OCI-LY7 (cell line): ENCODE data around the gene ZNF22. TPM values are rescaled to one million over a fixed set of nuclear protein-coding genes. Genes with fewer than 3 reads are reported as not detected.

Experiments used
- BruUV-seq: library from RNA; stranded (reverse); fragments of 400-500 nt; replicated peaks from 2 replicates; lab custom pipeline; 2021; lab: Mats Ljungman, UMichigan
- CTCF ChIA-PET: fragments of 300-600 bp; sonication (Branson Sonifier 250); formaldehyde crosslinking; loops from one replicate; lab custom pipeline; 2022; ENCODE audit warnings: antibody characterized with exemption; ENCODE audit not compliant: unreplicated experiment; lab: Charles Lee
- POLR2A ChIA-PET: fragments of 300-600 bp; sonication (Branson Sonifier 250); formaldehyde crosslinking; loops from one replicate; lab custom pipeline; 2022; ENCODE audit warnings: antibody characterized with exemption; lab: Charles Lee
- DNase-seq: peaks from one replicate; pipeline ENCODE4 v3.0.0-alpha.2; 2015; ENCODE audit warnings: low spot score
- H2AFZ ChIP-seq: fragments of 200-600 bp; sonication (generic), shearing (Covaris generic); 2 replicates; pipeline ENCODE4 v1.6.1; 2014; ENCODE audit warnings: mild to moderate bottlenecking, antibody characterized with exemption, low read length, moderate library complexity
- H3K27ac ChIP-seq: fragments of 200-600 bp; sonication (generic); 2 replicates; pipeline ENCODE4 v1.5.1; 2014; ENCODE audit warnings: mixed run types, low read depth, mild to moderate bottlenecking, moderate library complexity, low read length, inconsistent platforms; ENCODE audit not compliant: poor library complexity, severe bottlenecking
- H3K36me3 ChIP-seq: fragments of 200-600 bp; sonication (generic); 2 replicates; pipeline ENCODE4 v1.6.1; 2014; ENCODE audit warnings: mild to moderate bottlenecking, antibody characterized with exemption, low read length, moderate library complexity, mixed read lengths; ENCODE audit not compliant: insufficient read depth
- H3K4me1 ChIP-seq: fragments of 200-600 bp; sonication (generic); 2 replicates; pipeline ENCODE4 v1.5.1; 2014; ENCODE audit warnings: mild to moderate bottlenecking, low read length; ENCODE audit not compliant: insufficient read depth, poor library complexity, severe bottlenecking
- H3K4me2 ChIP-seq: fragments of 200-600 bp; sonication (generic); 2 replicates; pipeline ENCODE4 v1.6.1; 2014; ENCODE audit warnings: mild to moderate bottlenecking, low read length
- H3K4me3 ChIP-seq: fragments of 200-600 bp; sonication (generic); 2 replicates; pipeline ENCODE4 v1.5.1; 2014; ENCODE audit warnings: mild to moderate bottlenecking, low read depth, low read length; ENCODE audit not compliant: poor library complexity, severe bottlenecking
- H3K79me2 ChIP-seq: fragments of 200-600 bp; sonication (generic); 2 replicates; pipeline ENCODE4 v1.6.1; 2016; ENCODE audit warnings: low read depth, mild to moderate bottlenecking, low read length, moderate library complexity, mixed read lengths; ENCODE audit not compliant: insufficient read depth
- H3K9me2 ChIP-seq: fragments of 200-600 bp; sonication (generic); 2 replicates; pipeline ENCODE4 v1.6.1; 2016; ENCODE audit warnings: mild to moderate bottlenecking, low read length, mixed read lengths; ENCODE audit not compliant: insufficient read depth
- H3K9me3 ChIP-seq: fragments of 200-600 bp; sonication (generic); 2 replicates; pipeline ENCODE4 v1.6.1; 2014; ENCODE audit warnings: mild to moderate bottlenecking, mixed run types, low read length, mixed read lengths
- H4K20me1 ChIP-seq: fragments of 200-600 bp; sonication (generic); 2 replicates; pipeline ENCODE4 v1.6.1; 2014; ENCODE audit warnings: mild to moderate bottlenecking, antibody characterized with exemption, low read length, moderate library complexity, mixed read lengths; ENCODE audit not compliant: insufficient read depth
- CTCF ChIP-seq: fragments of 200-600 bp; sonication (generic); conservative IDR thresholded peaks from 2 replicates; pipeline ENCODE4 v1.5.1; 2014; ENCODE audit warnings: mild to moderate bottlenecking, antibody characterized with exemption, low read length, moderate library complexity, mixed read lengths
- EZH2phosphoT487 ChIP-seq: fragments of 200-600 bp; sonication (generic); IDR thresholded peaks from 2 replicates; pipeline ENCODE4 v1.6.1; 2018; ENCODE audit warnings: low read depth, borderline replicate concordance, mild to moderate bottlenecking, mixed run types, antibody characterized with exemption, low read length, moderate library complexity, mixed read lengths
- intact Hi-C: fragments of 100-400 bp; cut with micrococcal nuclease; formaldehyde crosslinking; loops from one replicate; pipeline ENCODE4 v1.10.0; 2022; ENCODE audit not compliant: unreplicated experiment
- total RNA-seq, 2 experiments: library from RNA; depleted of rRNA in 1 of 2; stranded (reverse); fragments of >200 nt in 1 of 2; shearing (Covaris generic) in 1 of 2; gene quantifications; 2 replicates each; pipeline ENCODE4 v1.2.3, GENCODE V29; 2014 to 2022

ZNF22 gene
- total RNA-seq, 2 experiments from 2014 or later, result 33.3 to 46.6 TPM

GRCh38 chr10:44990302-44990655, 10.4 kb upstream of the ZNF22 start:
- BruUV-seq, result no TSS peak
- POLR2A ChIA-PET, result no interaction called here
- H3K9me2 ChIP-seq, result no peaks in the 10 kb centered on the region

GRCh38 chr10:44990965-44991364, 9.8 kb upstream of the ZNF22 start:
- Histone ChIP-seq H3K79me2 (no peaks in the 10 kb centered on the region), H3K4me1 (peaks cover 4% of the 10 kb centered on the region), H3K36me3 (no peaks in the 10 kb centered on the region), H3K9me2 (no peaks in the 10 kb centered on the region), H3K4me3 (no peak overlapping the region), H3K4me2 (no peak overlapping the region), H4K20me1 (no peaks in the 10 kb centered on the region), H2AFZ (no peak overlapping the region), H3K27ac (no peak overlapping the region), H3K9me3 (no peaks in the 10 kb centered on the region)
- POLR2A ChIA-PET, result no interaction called here
- intact Hi-C loops, result no loop called here
- CTCF ChIA-PET, result no interaction called here
- no peak for DNase-seq
- no TSS peak for BruUV-seq
- no peak for TF ChIP-seq CTCF
- no peak for TF ChIP-seq EZH2phosphoT487

More at GRCh38 chr10:44990302-44990655, 10.4 kb upstream of the ZNF22 start:
- intact Hi-C loops, result no loop called here
- Histone ChIP-seq H4K20me1 (no peaks in the 10 kb centered on the region), H3K9me3 (no peaks in the 10 kb centered on the region), H3K4me2 (no peak overlapping the region), H2AFZ (no peak overlapping the region), H3K4me3 (no peak overlapping the region), H3K4me1 (no peaks in the 10 kb centered on the region), H3K27ac (no peak overlapping the region), H3K79me2 (no peaks in the 10 kb centered on the region), H3K36me3 (no peaks in the 10 kb centered on the region)
- CTCF ChIA-PET, result no interaction called here
- no peak for TF ChIP-seq EZH2phosphoT487
- peak; percentile 54 for TF ChIP-seq CTCF
- DNase-seq, result peak; percentile 19

- POLR2A ChIA-PET, result no interaction called here
- H2AFZ ChIP-seq, result no peak overlapping the region
- no TSS peak for BruUV-seq
- H3K4me3 ChIP-seq, result no peak overlapping the region
- H4K20me1 ChIP-seq, result no peaks in the 10 kb centered on the region
- no peak overlapping the region for H3K4me2 ChIP-seq
- intact Hi-C loops, result no loop called here
- H3K27ac ChIP-seq, result no peak overlapping the region
- no peak for TF ChIP-seq EZH2phosphoT487
- H3K9me3 ChIP-seq, result no peaks in the 10 kb centered on the region
- DNase-seq, result no peak
- H3K4me1 ChIP-seq, result peaks cover 10% of the 10 kb centered on the region
- no peaks in the 10 kb centered on the region for H3K9me2 ChIP-seq
- no peaks in the 10 kb centered on the region for H3K36me3 ChIP-seq
- H3K79me2 ChIP-seq, result no peaks in the 10 kb centered on the region
- CTCF ChIA-PET, result no interaction called here
Observed at GRCh38 chr10:44991571-44991970, 9.2 kb upstream of the ZNF22 start.
